Measurements from ENCODE around the gene CACNA2D3.
A peak's percentile ranks its signal among the peaks of the same experiment; 100 is the strongest.
"Not testable (repeated sequence)": the region's sequence is repeated elsewhere in the genome, so short reads cannot be mapped to it uniquely, and the experiment has no call there.

CACNA2D3 gene

DNA sequence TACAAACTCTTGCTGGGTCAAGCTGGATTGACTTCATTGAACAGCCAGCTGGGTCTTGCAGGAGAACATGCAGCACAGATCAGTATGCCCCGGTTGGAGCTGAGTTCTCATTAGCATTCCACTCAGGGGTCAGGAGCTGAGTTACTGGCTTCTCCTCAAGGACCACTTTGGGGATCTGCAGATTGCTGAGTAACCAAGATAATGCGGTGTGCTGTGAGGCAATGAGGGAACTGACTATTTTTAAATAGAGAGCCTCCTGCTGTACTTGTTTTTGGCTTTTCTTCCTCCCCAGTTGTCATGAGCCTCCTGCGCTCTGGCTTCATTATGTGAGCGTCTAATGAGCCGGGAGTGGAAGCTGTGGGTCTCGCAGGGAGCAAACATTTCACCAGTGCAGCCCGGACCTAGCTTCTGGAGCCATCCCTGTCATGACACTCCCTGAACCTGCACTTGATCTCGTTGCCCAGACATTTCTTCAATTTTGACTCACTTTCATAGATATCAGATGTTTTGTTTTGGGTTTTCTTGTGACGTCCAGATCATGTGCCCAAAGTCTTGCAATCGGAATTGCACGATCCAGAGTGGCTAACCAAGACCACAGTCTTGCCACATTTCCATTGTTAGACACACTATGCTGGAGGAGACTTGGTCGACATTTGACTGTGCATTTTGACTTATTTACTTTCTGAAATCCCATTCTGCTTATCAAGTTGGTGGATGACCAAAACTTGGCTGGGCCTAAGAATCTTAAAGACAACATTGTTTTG is 478.3 kb downstream of the CACNA2D3 start:
- H3K4me3 ChIP-seq (ENCODE audit: low read depth, low read length), result no peak overlapping the region

DNA sequence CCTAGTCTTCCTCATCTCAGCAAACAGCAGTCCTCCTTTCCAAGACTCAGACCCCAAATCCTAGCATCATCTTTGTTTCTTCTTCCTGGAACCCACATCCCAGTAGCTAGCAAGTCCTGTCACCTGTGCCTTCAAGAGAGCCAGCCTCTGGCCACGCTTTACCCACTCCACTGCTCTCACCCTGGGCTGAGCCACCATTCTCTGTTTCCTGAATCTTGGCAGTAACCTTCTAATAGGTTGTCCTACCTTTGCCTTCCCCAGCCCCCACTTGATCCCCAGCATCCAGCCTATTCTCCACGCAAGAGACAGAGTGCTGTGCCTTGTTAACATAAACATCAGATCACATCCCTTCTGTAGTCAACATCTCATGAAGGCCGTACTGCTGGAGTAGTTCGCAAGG is 482.1 kb downstream of the CACNA2D3 start:
- no peak overlapping the region for H3K4me3 ChIP-seq (ENCODE audit: low read depth, low read length)

DNA sequence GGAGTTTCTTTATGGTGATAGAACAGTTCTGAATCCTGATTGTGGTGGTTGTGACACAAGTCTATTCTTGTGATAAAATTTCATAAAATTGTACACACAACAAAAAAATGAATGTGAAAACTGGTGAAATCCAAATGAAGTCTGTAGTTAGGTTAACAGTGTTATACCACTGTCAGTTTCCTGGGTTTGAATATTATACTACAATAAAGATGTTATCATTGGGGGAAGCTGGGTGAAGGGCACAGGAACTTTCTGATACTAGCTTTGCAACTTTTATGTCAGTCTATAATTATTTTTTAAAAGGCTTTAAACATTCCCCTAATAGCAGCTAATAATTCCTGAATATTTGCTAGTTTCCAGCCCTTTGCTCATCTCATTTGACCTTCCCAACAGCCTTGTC is 485.7 kb downstream of the CACNA2D3 start:
- no peak overlapping the region for H3K4me3 ChIP-seq (ENCODE audit: low read depth, low read length)

DNA sequence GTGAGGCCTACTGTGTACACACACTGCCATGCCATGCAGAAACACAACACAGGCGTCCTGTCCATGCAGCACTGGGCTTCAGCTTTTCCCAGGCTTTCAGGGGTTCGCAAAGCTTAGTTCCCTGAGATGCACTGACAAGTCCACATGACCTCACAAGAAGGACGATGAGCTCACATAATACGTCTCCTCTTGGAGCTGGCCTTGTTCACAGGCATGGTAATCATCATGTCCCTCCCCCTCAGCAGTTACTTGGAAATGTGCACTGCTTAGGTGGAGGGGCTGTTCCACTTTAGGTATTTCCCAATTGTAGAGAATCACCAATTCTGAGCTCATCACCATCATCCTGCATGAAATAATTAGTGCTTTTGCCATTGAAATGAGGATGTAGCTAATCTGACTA is 496.7 kb downstream of the CACNA2D3 start:
- H3K4me3 ChIP-seq (ENCODE audit: low read depth, low read length), result no peak overlapping the region

DNA sequence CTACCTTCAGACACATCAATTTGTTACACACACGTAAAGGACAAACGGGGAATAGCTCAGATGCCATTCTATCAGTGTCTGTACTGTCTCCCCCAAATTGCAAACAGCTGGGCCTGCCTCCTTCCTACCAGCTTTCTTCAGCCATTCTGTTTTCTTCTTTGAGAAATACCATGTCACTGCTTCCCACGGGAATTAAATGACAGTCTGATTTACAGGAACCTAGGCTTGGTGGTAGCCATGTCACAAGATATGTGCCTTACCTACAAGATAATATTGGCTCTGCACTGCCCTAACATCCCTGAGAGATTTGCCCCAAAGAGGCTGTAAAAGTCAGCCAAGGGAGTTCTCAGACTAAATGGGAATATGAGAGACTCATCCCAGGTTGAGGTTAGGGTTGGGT is 497.2 kb downstream of the CACNA2D3 start:
- H3K4me3 ChIP-seq (ENCODE audit: low read depth, low read length), result no peak overlapping the region

DNA sequence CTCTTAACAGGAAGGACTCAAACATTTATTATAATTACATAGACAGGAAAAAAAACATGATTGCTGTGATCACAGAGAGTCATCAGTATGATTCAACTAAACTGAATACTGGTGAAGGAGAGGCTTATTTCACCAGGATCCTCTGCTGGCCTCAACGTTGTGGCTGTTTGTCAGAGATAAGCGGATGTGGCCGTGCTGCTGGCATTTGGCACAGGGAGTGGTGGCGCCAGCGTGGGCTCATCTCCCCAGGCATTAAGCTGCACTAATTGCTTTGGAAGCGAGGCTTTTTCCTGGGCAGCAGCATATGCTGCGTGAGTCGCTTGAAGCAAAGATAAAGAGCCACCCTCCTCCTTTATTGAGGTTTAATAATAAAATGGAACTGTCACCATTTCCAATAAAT is 498.8 kb downstream of the CACNA2D3 start:
- H3K4me3 ChIP-seq (ENCODE audit: low read depth, low read length), result no peak overlapping the region

DNA sequence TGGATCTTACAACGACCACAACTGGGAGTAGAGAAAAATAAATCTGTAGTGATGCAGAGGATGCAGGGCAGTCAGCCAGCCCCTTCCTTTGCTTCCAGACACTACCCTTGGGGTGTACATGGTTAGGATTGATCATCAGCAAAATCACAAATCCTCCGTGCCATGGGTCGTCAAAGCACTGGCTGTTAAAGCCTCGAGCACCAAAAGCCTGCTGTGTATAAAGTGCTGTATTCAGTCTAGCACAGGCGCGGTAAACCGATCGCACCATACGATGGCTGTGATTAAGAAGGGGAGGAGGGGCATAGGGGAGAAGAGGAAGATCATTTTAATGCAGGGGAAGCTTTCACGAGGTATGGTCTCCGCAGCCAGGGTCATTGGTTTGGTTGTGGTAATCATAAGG is 500.3 kb downstream of the CACNA2D3 start:
- H3K4me3 ChIP-seq (ENCODE audit: low read depth, low read length), result no peak overlapping the region

DNA sequence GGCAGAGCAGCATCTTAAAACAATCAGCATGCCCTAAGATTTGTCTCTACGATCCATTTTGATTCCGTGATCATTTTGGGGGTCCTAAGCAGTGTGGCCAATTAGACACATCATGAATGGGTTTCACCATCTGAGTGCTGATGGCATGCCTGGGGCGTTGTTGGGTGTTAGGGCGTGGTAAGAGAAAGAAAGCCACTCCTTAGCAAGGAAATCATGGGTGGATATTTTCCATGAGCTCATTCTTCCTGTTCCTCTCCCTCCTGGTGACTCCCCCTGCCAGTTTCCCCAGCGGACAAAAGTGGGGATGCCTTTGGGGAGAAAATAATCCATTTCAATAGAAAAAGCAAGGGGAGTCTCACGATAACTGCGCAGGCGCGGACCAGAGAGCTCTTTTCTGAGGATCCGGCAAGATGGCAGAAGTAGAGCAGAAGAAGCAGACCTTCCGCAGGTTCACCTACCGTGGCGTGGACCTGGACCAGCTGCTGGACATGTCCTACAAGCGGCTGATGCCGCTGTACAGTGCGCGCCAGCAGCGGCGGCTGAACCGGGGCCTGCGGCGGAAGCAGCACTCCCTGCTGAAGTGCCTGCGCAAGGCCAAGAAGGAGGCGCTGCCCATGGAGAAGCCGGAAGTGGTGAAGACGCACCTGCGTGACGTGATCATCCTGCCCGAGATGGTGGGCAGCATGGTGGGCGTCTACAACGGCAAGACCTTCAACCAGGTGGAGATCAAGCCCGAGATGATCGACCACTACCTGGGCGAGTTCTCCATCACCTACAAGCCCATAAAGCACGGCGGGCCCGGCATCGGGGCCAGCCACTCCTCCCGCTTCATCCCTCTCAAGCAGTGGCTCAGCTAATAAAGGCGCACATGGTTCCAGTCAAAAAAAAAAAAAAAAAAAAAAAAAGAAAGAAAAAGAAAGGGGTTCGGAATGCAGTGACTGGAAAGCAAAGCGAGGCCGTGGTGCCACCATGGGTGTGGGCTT is 503.7 kb downstream of the CACNA2D3 start:
- H3K4me3 ChIP-seq (ENCODE audit: low read depth, low read length), result no peak overlapping the region

DNA sequence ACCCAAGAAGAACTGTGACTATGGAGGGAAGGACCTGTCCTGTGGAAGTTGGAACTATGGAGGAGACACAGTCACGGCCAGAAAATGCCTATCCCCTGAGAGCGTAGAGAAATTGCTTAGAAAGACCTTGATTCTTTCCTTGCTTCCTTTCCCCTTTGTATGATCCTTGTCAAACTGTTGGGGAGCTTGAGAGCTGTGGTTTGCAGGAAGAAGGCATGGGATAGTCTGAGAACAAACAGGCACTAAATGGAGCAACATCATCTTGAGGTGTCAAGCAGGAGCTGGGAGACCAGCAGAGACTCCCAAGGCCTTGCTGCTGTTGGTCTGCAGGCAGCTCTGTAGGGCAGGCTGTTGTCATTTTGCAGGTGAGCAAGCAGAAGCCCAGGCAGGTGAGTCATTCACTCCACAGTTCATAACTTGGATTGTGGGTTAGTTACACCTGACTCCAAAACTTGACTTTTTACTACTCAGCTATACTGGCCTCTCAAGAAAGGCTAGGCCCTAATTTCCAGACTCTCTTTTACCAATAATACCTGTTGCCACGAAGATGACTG is 506.6 kb downstream of the CACNA2D3 start:
- no peak overlapping the region for H3K4me3 ChIP-seq (ENCODE audit: low read depth, low read length)

DNA sequence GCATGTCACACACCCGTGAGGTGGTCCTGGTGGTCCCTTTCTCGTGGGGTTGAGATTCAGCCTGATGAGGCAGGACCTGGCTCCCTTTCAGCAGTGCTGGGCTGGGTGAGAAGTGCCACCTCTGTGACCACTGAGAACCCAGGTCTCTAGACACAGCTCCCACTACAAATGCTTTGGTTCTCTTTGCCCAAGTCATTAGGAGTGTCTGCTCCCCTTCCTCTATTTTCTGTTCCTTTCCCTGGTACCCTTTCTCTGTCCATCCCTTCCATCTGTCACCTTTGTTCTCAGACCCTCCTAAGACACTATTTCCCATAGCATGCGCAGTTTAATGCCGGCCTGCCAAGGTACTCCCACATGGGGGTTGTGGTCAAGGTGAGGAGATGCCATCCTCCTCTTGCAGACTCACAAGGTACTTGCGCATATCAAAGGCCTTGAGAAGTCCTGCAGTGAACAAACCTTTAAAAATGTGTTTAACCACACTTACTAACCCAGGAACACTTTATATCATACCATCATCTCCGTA is 507.8 kb downstream of the CACNA2D3 start:
- no peak overlapping the region for H3K4me3 ChIP-seq (ENCODE audit: low read depth, low read length)

DNA sequence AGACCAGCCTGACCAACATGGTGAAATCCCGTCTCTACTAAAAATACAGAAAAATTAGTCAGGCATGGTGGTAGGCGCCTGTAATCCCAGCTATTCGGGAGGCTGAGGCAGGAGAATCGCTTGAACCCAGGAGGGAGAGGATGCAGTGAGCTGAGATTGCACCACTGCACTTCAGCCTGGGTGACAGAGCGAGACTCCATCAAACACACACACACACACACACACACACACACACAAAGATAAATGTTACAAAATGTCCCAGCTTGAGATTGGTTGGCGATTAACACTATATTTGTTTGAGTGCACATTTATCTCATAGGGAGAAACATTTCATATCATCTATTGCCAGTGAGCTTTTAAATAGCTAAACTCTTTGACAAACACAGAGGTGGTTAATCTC is 508.6 kb downstream of the CACNA2D3 start:
- not testable (repeated sequence) for H3K4me3 ChIP-seq (ENCODE audit: low read depth, low read length)

DNA sequence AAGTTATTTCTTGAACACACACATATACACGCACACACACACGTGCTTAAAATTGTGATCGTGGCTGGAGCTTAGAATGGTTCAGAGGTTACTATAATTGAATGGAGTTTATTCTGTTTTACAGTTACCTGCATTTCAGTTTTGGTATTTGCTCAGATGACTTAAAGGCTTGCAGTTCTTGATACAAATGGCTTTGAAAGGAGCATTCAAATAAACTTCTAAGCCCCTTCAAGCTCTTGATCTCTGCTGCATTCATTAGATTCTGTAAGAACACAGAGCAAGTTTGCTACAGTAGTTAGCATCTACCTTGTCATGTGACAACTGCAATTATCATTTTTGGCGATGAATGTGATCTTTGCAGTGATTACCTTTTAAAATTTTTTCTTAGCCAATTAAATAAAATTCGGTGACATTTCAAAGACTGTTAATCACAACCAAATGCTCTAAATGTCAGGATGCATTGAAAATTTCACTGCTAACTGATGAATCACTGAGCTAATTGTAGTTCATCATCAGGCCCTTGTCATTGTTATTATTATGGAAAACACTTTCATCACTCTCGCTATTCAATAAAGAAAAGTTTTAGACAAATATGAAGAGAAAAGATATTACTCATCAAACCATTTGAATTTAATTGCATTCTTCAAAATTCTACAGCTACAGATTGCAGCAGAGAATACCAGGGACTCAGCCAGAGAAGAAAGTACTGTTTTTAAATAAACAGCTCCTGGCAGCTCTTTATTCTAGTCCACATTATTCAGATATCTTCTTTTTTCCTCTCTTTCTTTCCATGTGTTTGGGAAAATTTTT is 509.4 kb downstream of the CACNA2D3 start:
- H3K4me3 ChIP-seq (ENCODE audit: low read depth, low read length), result no peak overlapping the region

DNA sequence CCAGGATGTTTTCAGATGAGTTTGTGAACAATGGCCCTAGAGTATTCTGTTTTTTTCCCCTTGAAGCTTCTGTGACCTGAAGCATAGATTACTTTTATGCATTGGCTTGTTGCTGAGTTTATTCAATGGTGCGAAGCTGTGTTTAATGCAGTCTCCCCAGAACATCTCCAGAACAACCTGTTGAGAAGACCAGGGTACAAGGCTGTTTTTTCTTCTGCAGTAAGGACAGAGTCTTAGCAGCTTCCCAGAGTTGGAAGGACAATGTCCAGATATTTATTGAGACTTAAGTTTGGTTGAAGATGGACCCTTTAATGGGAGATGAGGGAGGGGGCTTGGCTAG is 509.9 kb downstream of the CACNA2D3 start:
- H3K4me3 ChIP-seq (ENCODE audit: low read depth, low read length), result no peak overlapping the region

DNA sequence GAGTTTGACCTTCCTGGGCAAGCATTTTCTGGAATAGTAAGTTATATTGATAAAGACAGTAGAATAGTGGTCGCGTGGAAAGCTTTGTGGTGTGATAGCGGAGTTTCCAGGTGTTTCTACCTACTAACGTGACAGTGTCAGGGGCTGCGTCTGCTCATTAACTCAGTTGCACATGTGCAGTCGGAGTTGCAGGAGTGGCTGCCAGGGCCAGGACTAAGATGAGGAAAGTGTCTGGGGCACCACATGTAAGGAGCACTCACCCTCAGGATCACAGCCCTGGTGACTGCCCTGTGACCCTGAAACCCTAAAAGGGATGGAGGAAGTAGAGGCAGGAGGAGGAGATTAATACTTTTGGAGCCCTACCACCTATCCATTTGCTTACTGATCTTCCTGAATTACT is 510.5 kb downstream of the CACNA2D3 start:
- no peak overlapping the region for H3K4me3 ChIP-seq (ENCODE audit: low read depth, low read length)

DNA sequence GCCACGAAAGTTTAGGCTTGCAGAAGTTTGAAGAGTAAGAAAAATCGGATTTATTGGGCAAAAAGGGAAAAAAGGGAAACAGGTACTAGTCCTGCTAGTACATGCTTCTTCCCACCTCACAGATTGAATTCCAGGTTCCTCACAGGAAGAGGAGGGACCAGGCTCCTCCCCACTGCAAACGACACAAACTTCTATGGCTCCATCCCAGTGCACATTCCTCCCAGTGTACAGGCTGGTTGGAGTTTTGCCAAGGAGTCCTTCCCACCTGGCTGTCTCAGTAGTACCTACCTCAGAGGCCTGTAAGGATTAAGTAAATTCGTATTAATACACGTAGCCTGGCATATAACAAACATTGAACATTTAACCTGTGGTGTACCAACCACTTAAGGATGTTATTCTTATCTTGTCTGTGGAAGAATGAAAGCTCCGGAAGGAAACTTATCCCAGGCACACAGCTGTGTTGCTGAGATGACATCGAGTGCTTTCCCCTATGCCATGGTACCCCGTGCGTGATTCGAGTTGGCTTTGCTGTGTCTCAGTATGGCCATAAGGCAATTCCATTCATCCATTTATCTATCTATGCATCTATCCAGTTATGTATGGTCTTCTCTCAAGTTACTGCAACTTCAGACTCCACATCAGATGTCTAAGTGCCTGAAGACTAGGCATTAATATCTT is 511.2 kb downstream of the CACNA2D3 start:
- no peak overlapping the region for H3K4me3 ChIP-seq (ENCODE audit: low read depth, low read length)

DNA sequence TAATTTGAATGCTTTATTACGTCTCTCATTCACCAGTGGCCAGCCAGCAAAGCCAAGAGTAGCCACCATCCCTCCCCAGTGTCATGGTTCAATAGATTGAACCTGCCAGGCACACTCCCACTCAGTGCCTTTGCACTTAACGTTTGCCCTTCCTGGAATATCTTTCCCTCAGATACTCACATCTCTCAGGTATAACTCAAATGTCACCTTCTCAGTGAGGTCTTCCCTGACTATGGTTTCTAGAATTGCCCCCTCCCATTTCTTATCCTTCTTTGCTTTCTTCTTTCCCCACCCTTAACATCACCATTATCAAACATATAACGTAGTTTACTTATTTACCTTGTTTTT is 511.7 kb downstream of the CACNA2D3 start:
- no peak overlapping the region for H3K4me3 ChIP-seq (ENCODE audit: low read depth, low read length)

DNA sequence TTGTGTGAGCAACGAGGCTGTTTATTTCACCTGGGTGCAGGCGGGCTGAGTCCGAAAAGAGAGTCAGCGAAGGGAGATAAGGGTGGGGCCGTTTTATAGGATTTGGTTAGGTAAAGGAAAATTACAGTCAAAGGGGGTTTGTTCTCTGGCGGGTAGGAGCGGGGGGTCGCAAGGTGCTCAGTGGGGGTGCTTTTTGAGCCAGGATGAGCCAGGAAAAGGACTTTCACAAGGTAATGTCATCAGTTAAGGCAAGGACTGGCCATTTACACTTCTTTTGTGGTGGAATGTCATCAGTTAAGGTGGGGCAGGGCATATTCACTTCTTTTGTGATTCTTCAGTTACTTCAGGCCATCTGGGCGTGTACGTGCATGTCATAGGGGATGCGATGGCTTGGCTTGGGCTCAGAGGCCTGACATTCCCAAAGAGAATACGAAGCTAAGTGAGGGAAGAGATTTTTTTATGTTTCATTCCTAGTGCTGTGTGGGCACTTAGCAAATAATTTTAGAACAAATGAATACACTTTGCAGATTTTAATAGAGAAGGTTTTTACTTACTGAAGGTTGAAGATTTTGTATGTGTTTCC is 517.5 kb downstream of the CACNA2D3 start:
- peak overlapping the region; percentile 13 for H3K4me3 ChIP-seq (ENCODE audit: low read depth, low read length)

DNA sequence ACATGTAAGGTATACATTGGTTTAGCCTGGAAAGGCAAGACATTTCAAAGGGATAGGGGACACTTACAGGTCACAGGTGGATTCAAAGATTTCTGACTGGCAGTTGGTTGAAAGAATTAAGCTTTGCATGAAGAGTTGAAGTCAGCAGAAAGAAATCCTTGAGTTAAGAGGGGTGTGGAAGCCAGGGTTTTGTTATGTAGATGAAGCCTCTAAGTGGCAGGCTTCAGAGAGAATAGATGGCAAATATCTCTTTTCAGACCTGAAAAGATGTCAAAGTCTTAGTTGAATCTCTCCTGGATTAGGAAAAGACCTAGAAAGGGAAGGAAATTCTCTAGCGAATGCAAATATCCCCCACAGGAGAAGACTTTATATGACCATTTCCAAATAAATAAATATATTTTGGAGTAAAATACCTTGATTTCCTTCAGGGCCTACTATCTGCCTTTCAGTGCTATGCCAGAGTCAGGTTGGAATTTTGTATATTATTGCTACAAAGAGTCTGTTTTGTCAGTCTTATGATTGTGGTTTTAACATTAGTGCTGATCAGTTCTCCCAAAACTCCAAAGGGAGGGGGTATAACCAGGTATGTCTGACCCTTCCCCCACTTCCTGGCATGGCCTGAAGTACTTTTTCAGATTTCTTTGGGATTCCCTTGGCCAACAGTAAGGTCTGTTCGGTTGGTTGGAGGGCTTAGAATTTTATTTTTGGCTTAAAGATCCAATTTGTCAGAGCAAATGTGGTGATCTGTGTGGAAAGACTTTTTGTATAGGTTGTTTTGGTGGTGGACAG is 519.1 kb downstream of the CACNA2D3 start:
- peak overlapping the region; percentile 24 for H3K4me3 ChIP-seq (ENCODE audit: low read depth, low read length)

DNA sequence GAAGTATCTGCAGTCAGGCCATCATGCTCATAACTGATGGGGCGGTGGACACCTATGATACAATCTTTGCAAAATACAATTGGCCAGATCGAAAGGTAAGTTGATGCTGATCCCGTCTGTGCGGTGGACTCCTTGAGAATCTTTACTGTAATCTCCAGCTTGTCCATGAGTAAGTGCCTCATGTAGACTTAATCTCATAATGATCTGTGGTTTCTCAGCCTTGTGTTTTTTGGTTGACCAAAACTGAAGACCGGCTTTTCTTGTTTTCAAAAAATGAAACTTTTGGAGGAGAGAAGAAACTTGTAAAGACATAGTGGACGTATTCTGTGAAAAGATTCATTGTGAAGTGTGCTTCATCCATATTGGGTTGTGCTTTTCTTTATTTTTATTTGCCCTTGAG is 519.8 kb downstream of the CACNA2D3 start:
- peak overlapping the region; percentile 14 for H3K4me3 ChIP-seq (ENCODE audit: low read depth, low read length)

Measured in iPS-11a (cell line).